ENCODE data around the gene FOXO1. TPM values are rescaled to one million over a fixed set of nuclear protein-coding genes. Genes with fewer than 3 reads are reported as not detected.

The FOXO1 gene
- total and polyA plus RNA-seq, 2 donors, result 23.2 to 23.7 TPM

GRCh38 chr13:40660692-40661091 is 5.7 kb downstream of the FOXO1 start:
- Histone ChIP-seq H3K4me3 (ENCODE audit: low read depth, low read length) (no peak overlapping the region), H3K27ac (ENCODE audit: low read depth) (no peak overlapping the region), H3K4me1 (ENCODE audit: insufficient read depth) (no peaks in the 10 kb centered on the region), H3K36me3 (ENCODE audit: insufficient read depth) (no peaks in the 10 kb centered on the region)
- 88% methylated on average over 5 of the region's 5 CpGs for WGBS
- no peak for DNase-seq (ENCODE audit: extremely low spot score)

GRCh38 chr13:40660141-40660664 is 6.2 kb downstream of the FOXO1 start:
- Histone ChIP-seq H3K4me3 (ENCODE audit: low read depth, low read length) (no peak overlapping the region), H3K27ac (ENCODE audit: low read depth) (no peak overlapping the region), H3K4me1 (ENCODE audit: insufficient read depth) (no peaks in the 10 kb centered on the region), H3K36me3 (ENCODE audit: insufficient read depth) (no peaks in the 10 kb centered on the region)
- WGBS, result 75% methylated on average over 4 of the region's 4 CpGs
- DNase-seq (ENCODE audit: extremely low spot score), result no peak

GRCh38 chr13:40657951-40658350 is 8.5 kb downstream of the FOXO1 start:
- Histone ChIP-seq H3K36me3 (ENCODE audit: insufficient read depth) (peaks cover 2% of the 10 kb centered on the region), H3K27ac (ENCODE audit: low read depth) (no peak overlapping the region), H3K4me3 (ENCODE audit: low read depth, low read length) (no peak overlapping the region), H3K4me1 (ENCODE audit: insufficient read depth) (no peaks in the 10 kb centered on the region)
- WGBS, result 78% methylated on average over 4 of the region's 4 CpGs
- DNase-seq (ENCODE audit: extremely low spot score), result no peak

GRCh38 chr13:40657307-40657706 is 9.1 kb downstream of the FOXO1 start:
- Histone ChIP-seq H3K36me3 (ENCODE audit: insufficient read depth) (peaks cover 2% of the 10 kb centered on the region), H3K4me1 (ENCODE audit: insufficient read depth) (no peaks in the 10 kb centered on the region), H3K4me3 (ENCODE audit: low read depth, low read length) (no peak overlapping the region), H3K27ac (ENCODE audit: low read depth) (no peak overlapping the region)
- 91% methylated on average over 5 of the region's 5 CpGs for WGBS
- no peak for DNase-seq (ENCODE audit: extremely low spot score)

- Histone ChIP-seq H3K4me3 (ENCODE audit: low read depth, low read length) (no peak overlapping the region), H3K27ac (ENCODE audit: low read depth) (no peak overlapping the region), H3K36me3 (ENCODE audit: insufficient read depth) (peaks cover 2% of the 10 kb centered on the region), H3K4me1 (ENCODE audit: insufficient read depth) (no peaks in the 10 kb centered on the region)
- DNase-seq (ENCODE audit: extremely low spot score), result no peak
- WGBS, result 74% methylated on average over 1 of the region's 1 CpG
These were observed 10.1 kb downstream of the FOXO1 start for GRCh38 chr13:40656358-40656757.

GRCh38 chr13:40653527-40654318 is 12.7 kb downstream of the FOXO1 start:
- Histone ChIP-seq H3K4me3 (ENCODE audit: low read depth, low read length) (no peak overlapping the region), H3K27ac (ENCODE audit: low read depth) (no peak overlapping the region), H3K36me3 (ENCODE audit: insufficient read depth) (peaks cover 2% of the 10 kb centered on the region), H3K4me1 (ENCODE audit: insufficient read depth) (no peaks in the 10 kb centered on the region)
- no peak for DNase-seq (ENCODE audit: extremely low spot score)
- 42% methylated on average over 3 of the region's 3 CpGs for WGBS

GRCh38 chr13:40652588-40652940 is 13.9 kb downstream of the FOXO1 start:
- WGBS, result 64% methylated on average over 2 of the region's 2 CpGs
- Histone ChIP-seq H3K4me1 (ENCODE audit: insufficient read depth) (no peaks in the 10 kb centered on the region), H3K4me3 (ENCODE audit: low read depth, low read length) (no peak overlapping the region), H3K27ac (ENCODE audit: low read depth) (no peak overlapping the region), H3K36me3 (ENCODE audit: insufficient read depth) (peaks cover 2% of the 10 kb centered on the region)
- DNase-seq (ENCODE audit: extremely low spot score), result no peak

GRCh38 chr13:40651866-40652587 is 14.4 kb downstream of the FOXO1 start:
- no peak for DNase-seq (ENCODE audit: extremely low spot score)
- H3K36me3 ChIP-seq (ENCODE audit: insufficient read depth), result peaks cover 2% of the 10 kb centered on the region
- H3K4me3 ChIP-seq (ENCODE audit: low read depth, low read length), result no peak overlapping the region
- H3K27ac ChIP-seq (ENCODE audit: low read depth), result no peak overlapping the region
- WGBS, result 87% methylated on average over 14 of the region's 14 CpGs
- H3K4me1 ChIP-seq (ENCODE audit: insufficient read depth), result no peaks in the 10 kb centered on the region

- no peak overlapping the region for H3K27ac ChIP-seq (ENCODE audit: low read depth)
These were observed 17.6 kb downstream of the FOXO1 start for GRCh38 chr13:40648841-40649240.

GRCh38 chr13:40648040-40648439 is 18.4 kb downstream of the FOXO1 start:
- no peak overlapping the region for H3K27ac ChIP-seq (ENCODE audit: low read depth)
- WGBS, result 48% methylated on average over 2 of the region's 2 CpGs
- DNase-seq (ENCODE audit: extremely low spot score), result no peak
- H3K4me1 ChIP-seq (ENCODE audit: insufficient read depth), result no peaks in the 10 kb centered on the region
- H3K4me3 ChIP-seq (ENCODE audit: low read depth, low read length), result no peak overlapping the region
- no peaks in the 10 kb centered on the region for H3K36me3 ChIP-seq (ENCODE audit: insufficient read depth)

More at GRCh38 chr13:40648841-40649240, 17.6 kb downstream of the FOXO1 start:
- Histone ChIP-seq H3K36me3 (ENCODE audit: insufficient read depth) (no peaks in the 10 kb centered on the region), H3K4me1 (ENCODE audit: insufficient read depth) (no peaks in the 10 kb centered on the region), H3K4me3 (ENCODE audit: low read depth, low read length) (no peak overlapping the region)
- no peak for DNase-seq (ENCODE audit: extremely low spot score)
- 66% methylated on average over 3 of the region's 3 CpGs for WGBS

GRCh38 chr13:40644838-40645604 is 21.4 kb downstream of the FOXO1 start:
- Histone ChIP-seq H3K4me1 (ENCODE audit: insufficient read depth) (no peaks in the 10 kb centered on the region), H3K36me3 (ENCODE audit: insufficient read depth) (no peaks in the 10 kb centered on the region), H3K27ac (ENCODE audit: low read depth) (peak overlapping the region; percentile 18), H3K4me3 (ENCODE audit: low read depth, low read length) (no peak overlapping the region)
- 85% methylated on average over 3 of the region's 3 CpGs for WGBS
- no peak for DNase-seq (ENCODE audit: extremely low spot score)

- Histone ChIP-seq H3K4me1 (ENCODE audit: insufficient read depth) (peaks cover 2% of the 10 kb centered on the region), H3K36me3 (ENCODE audit: insufficient read depth) (no peaks in the 10 kb centered on the region), H3K27ac (ENCODE audit: low read depth) (no peak overlapping the region), H3K4me3 (ENCODE audit: low read depth, low read length) (no peak overlapping the region)
- WGBS, result 90% methylated on average over 11 of the region's 11 CpGs
- DNase-seq (ENCODE audit: extremely low spot score), result no peak
These were observed 25.5 kb downstream of the FOXO1 start for GRCh38 chr13:40640845-40641458.

- Histone ChIP-seq H3K4me1 (ENCODE audit: insufficient read depth) (peaks cover 4% of the 10 kb centered on the region), H3K4me3 (ENCODE audit: low read depth, low read length) (no peak overlapping the region), H3K27ac (ENCODE audit: low read depth) (no peak overlapping the region), H3K36me3 (ENCODE audit: insufficient read depth) (no peaks in the 10 kb centered on the region)
- WGBS, result 78% methylated on average over 6 of the region's 6 CpGs
- no peak for DNase-seq (ENCODE audit: extremely low spot score)
These were observed 26.2 kb downstream of the FOXO1 start for GRCh38 chr13:40640202-40640601.

Data from urinary bladder (tissue), 4 donors.